ENCODE results near the gene SKAP2.

- no peak for TF ChIP-seq EZH2 (IDR thresholded peaks at IDR 0.05; ENCODE audit: borderline replicate concordance, low read depth, low read length, poor library complexity, severe bottlenecking)
- TF ChIP-seq, protein P1, sequence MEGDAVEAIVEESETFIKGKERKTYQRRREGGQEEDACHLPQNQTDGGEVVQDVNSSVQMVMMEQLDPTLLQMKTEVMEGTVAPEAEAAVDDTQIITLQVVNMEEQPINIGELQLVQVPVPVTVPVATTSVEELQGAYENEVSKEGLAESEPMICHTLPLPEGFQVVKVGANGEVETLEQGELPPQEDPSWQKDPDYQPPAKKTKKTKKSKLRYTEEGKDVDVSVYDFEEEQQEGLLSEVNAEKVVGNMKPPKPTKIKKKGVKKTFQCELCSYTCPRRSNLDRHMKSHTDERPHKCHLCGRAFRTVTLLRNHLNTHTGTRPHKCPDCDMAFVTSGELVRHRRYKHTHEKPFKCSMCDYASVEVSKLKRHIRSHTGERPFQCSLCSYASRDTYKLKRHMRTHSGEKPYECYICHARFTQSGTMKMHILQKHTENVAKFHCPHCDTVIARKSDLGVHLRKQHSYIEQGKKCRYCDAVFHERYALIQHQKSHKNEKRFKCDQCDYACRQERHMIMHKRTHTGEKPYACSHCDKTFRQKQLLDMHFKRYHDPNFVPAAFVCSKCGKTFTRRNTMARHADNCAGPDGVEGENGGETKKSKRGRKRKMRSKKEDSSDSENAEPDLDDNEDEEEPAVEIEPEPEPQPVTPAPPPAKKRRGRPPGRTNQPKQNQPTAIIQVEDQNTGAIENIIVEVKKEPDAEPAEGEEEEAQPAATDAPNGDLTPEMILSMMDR (conservative IDR thresholded peaks at IDR 0.05; ENCODE audit: low read depth, low read length) = no peak
Observed at GRCh38 chr7:26704036-26704435, 160.4 kb downstream of the SKAP2 start.
